T-cell (primary cell): ENCODE results near the gene IGFBP4. TPM values are rescaled to one million over a fixed set of nuclear protein-coding genes. Genes with fewer than 3 reads are reported as not detected.

ENCODE experiments used
- ATAC-seq, 4 experiments: fragments of 200-7000 bp in 3 of 4; fragments of 150-1000 bp in 1 of 4; cut with Tn5 transposase; replicated peaks in 1 of 4; 1 replicate in 3 of 4; 2 replicates in 1 of 4; pipeline ENCODE4 v1.10.0; 2021; ENCODE audit warnings: moderate library complexity in 3 of 4, mild to moderate bottlenecking in 2 of 4, moderate number of reproducible peaks in 1 of 4
- CTCF ChIA-PET, 2 donors: fragments of 300-600 bp; sonication (Branson Sonifier 250); formaldehyde crosslinking; loops; one replicate each; lab custom pipeline; 2022; ENCODE audit warnings: antibody characterized with exemption in 2 of 2; lab: Charles Lee
- POLR2A ChIA-PET, 2 donors: fragments of 300-600 bp; sonication (Branson Sonifier 250); formaldehyde crosslinking; loops; one replicate each; lab custom pipeline; 2022; ENCODE audit warnings: antibody characterized with exemption in 2 of 2; lab: Charles Lee
- DNase-seq, 35 experiments: peaks; one replicate each; pipeline versions ENCODE4 v3.0.0 to v3.0.0-alpha.2; 2013 to 2023
- H3K27ac ChIP-seq: one replicate; pipeline ENCODE4 v1.5.1; 2013; ENCODE audit warnings: low read length
- H3K27me3 ChIP-seq, 2 experiments: replicated peaks in 1 of 2; 1 replicate in 1 of 2; 2 replicates in 1 of 2; pipeline versions ENCODE4 v1.6.1 to v1.7.0; 2013; ENCODE audit warnings: low read length in 1 of 2, mixed read lengths in 1 of 2; ENCODE audit not compliant: control insufficient read depth in 2 of 2, insufficient read depth in 2 of 2; ENCODE audit errors: extremely low read depth in 1 of 2
- H3K36me3 ChIP-seq, 2 donors: 1 replicate in 1 of 2; 2 replicates in 1 of 2; pipeline versions ENCODE4 v1.6.1 to v1.7.0; 2013; ENCODE audit warnings: low read length in 1 of 2; ENCODE audit not compliant: control insufficient read depth in 2 of 2, insufficient read depth in 1 of 2; ENCODE audit errors: extremely low read depth in 1 of 2
- H3K4me1 ChIP-seq, 2 experiments: 1 replicate in 1 of 2; 2 replicates in 1 of 2; pipeline versions ENCODE4 v1.6.1 to v1.7.0; 2013; ENCODE audit warnings: low read length in 2 of 2, mixed read lengths in 1 of 2; ENCODE audit not compliant: insufficient read depth in 2 of 2, control insufficient read depth in 1 of 2; ENCODE audit errors: extremely low read depth in 1 of 2
- H3K4me3 ChIP-seq, 2 donors: 1 replicate in 1 of 2; 2 replicates in 1 of 2; pipeline versions ENCODE4 v1.5.1 to v1.7.0; 2013; ENCODE audit warnings: mild to moderate bottlenecking in 2 of 2, low read length in 1 of 2, moderate library complexity in 1 of 2; ENCODE audit not compliant: control insufficient read depth in 1 of 2; ENCODE audit errors: extremely low read depth in 1 of 2
- H3K9me3 ChIP-seq: 2 replicates; pipeline ENCODE4 v1.7.0; 2013
- H3K27ac Mint-ChIP-seq, 2 donors: one replicate each; pipeline ENCODE4 v1.8.0; 2020 to 2021; ENCODE audit warnings: mild to moderate bottlenecking in 2 of 2, mixed read lengths in 2 of 2
- H3K27me3 Mint-ChIP-seq, 2 donors: one replicate each; pipeline ENCODE4 v1.8.0; 2021 to 2022; ENCODE audit warnings: mixed read lengths in 2 of 2
- H3K36me3 Mint-ChIP-seq: one replicate; pipeline ENCODE4 v1.8.0; 2021; ENCODE audit warnings: mixed read lengths
- H3K4me1 Mint-ChIP-seq, 3 donors: one replicate each; pipeline ENCODE4 v1.8.0; 2020 to 2022; ENCODE audit warnings: mixed read lengths in 3 of 3, mild to moderate bottlenecking in 1 of 3
- H3K4me3 Mint-ChIP-seq, 3 donors: one replicate each; pipeline ENCODE4 v1.8.0; 2020 to 2022; ENCODE audit warnings: mild to moderate bottlenecking in 3 of 3, mixed read lengths in 3 of 3, moderate library complexity in 3 of 3
- H3K9me3 Mint-ChIP-seq, 3 donors: one replicate each; pipeline ENCODE4 v1.8.0; 2020 to 2022; ENCODE audit warnings: mixed read lengths in 3 of 3
- WGBS: methylation state at CpG from one replicate; pipeline ENCODE4 v1.1.5; 2013; ENCODE audit warnings: missing lambda C conversion rate; ENCODE audit not compliant: insufficient coverage; 5-methylcytosine and 5-hydroxymethylcytosine counted together
- total RNA-seq, 35 experiments: library from RNA in 6 of 35; stranded (reverse) in 6 of 35; fragments of 120-200 nt in 1 of 35; gene quantifications; one replicate each; pipeline versions ENCODE4 v1.2.1 to v1.2.4 and lab custom pipeline; 2013 to 2026

IGFBP4 gene
- total RNA-seq, 5 donors from 2014 or later (not counting 1 experiment from before 2014, with no cell fraction given), result 4.0 to 12.3 (median 11.3) TPM

GRCh38 chr17:40503154-40503553 lies 59.9 kb downstream of the IGFBP4 start:
- Histone ChIP-seq H3K27ac (no peak overlapping the region), H3K4me3 (no peak overlapping the region), H3K4me1 (peaks cover 0 to 5% of the 10 kb centered on the region in 2 experiments), H3K27me3 (peaks cover 0 to 18% of the 10 kb centered on the region in 2 experiments), H3K36me3 (no peaks in the 10 kb centered on the region), H3K9me3 (no peaks in the 10 kb centered on the region)
- H3K9me3 Mint-ChIP-seq, result no peaks in the 10 kb centered on the region
- DNase-seq (no peak), ATAC-seq (no peak)
- no peak overlapping the region for H3K4me3 Mint-ChIP-seq
- no peak overlapping the region for H3K27ac Mint-ChIP-seq
- peaks cover 3 to 30% (median 9%) of the 10 kb centered on the region in 3 donors for H3K4me1 Mint-ChIP-seq
- no CpG with 5 or more reads among the region's 2 CpGs for WGBS
- ChIA-PET POLR2A (no interaction called here), CTCF (interaction anchor here in 1 of 2 donors (0.6 kb wide), 1 partner anchor 228 kb away, joined by 8 read pairs; no protein-coding TSS in a partner anchor)
- no peaks in the 10 kb centered on the region for H3K36me3 Mint-ChIP-seq
- peaks cover 0 to 3% of the 10 kb centered on the region in 2 donors for H3K27me3 Mint-ChIP-seq

- peaks cover 0 to 2% of the 10 kb centered on the region in 2 experiments for H3K4me1 ChIP-seq
- no peak overlapping the region for H3K27ac ChIP-seq
- peaks cover 0 to 2% of the 10 kb centered on the region in 2 experiments for H3K27me3 ChIP-seq
- H3K36me3 Mint-ChIP-seq, result no peaks in the 10 kb centered on the region
- ChIA-PET POLR2A (interaction anchor here in 1 of 2 donors (0.6 kb wide), 1 partner anchor 232 kb away, joined by 3 read pairs; no protein-coding TSS in a partner anchor), CTCF (interaction anchor here (0.5 to 1.2 kb wide), 3 partner anchors 16 to 747 kb away, joined by 3 read pairs; no protein-coding TSS in a partner anchor)
- H3K4me3 Mint-ChIP-seq, result no peak overlapping the region
- H3K4me3 ChIP-seq, result no peak overlapping the region
- H3K27ac Mint-ChIP-seq, result no peak overlapping the region
- WGBS, result no CpG with 5 or more reads among the region's 5 CpGs
- ATAC-seq (no peak), DNase-seq (no peak)
- no peaks in the 10 kb centered on the region for H3K36me3 ChIP-seq
- peaks cover 4 to 22% (median 7%) of the 10 kb centered on the region in 3 donors for H3K4me1 Mint-ChIP-seq
- no peaks in the 10 kb centered on the region for H3K27me3 Mint-ChIP-seq
- no peaks in the 10 kb centered on the region for H3K9me3 ChIP-seq
- H3K9me3 Mint-ChIP-seq, result no peaks in the 10 kb centered on the region
Observed at GRCh38 chr17:40506786-40507185, 63.5 kb downstream of the IGFBP4 start.

Other genes starting within 250 kb of the IGFBP4 start
- gene WIPF2, start 224.1 kb upstream of the IGFBP4 start, total RNA-seq, result 10 to 100 TPM; 23.1 to 42.1 (median 32.1) TPM
- gene CDC6, start 155.6 kb upstream of the IGFBP4 start, total RNA-seq, result 1 to 10 TPM; 1.3 to 3.2 (median 2.1) TPM
- 10 to 100 TPM; 46.8 to 90.7 (median 69.1) TPM for gene RARA, start 134.3 kb upstream of the IGFBP4 start, total RNA-seq
- gene GJD3, start 78.7 kb upstream of the IGFBP4 start, total RNA-seq, result not detected
- gene TOP2A, start 25.6 kb upstream of the IGFBP4 start, total RNA-seq, result 1 to 10 TPM; 2.3 to 4.2 (median 2.7) TPM
- 1 to 10 TPM in 2 of 5 donors, under 1 TPM in 3; 0.55 to 3.7 (median 0.66) TPM for gene TNS4, start 58.2 kb downstream of the IGFBP4 start, total RNA-seq
- 100 to 1,000 TPM; 173 to 438 (median 340) TPM for gene CCR7, start 122.0 kb downstream of the IGFBP4 start, total RNA-seq
- gene SMARCE1, start 204.4 kb downstream of the IGFBP4 start, total RNA-seq, result 10 to 100 TPM; 72.6 to 80.8 (median 75.8) TPM
- not detected for gene KRT222, start 221.7 kb downstream of the IGFBP4 start, total RNA-seq